GM12878 (cell line): ENCODE measurements around the gene DPPA5. TPM values are rescaled to one million over a fixed set of nuclear protein-coding genes. Genes with fewer than 3 reads are reported as not detected.

Source experiments
- ATF2 ChIP-seq: IDR thresholded peaks from 2 replicates; pipeline ENCODE4 v1.6.1; 2012; ENCODE audit warnings: low read length, inconsistent platforms
- BCL11A ChIP-seq: IDR thresholded peaks from 2 replicates; pipeline ENCODE4 v1.6.1; 2011; ENCODE audit warnings: low read depth, low read length
- BRCA1 ChIP-seq: IDR thresholded peaks from 2 replicates; pipeline ENCODE4 v1.6.1; 2011; ENCODE audit warnings: low read depth, low read length, improper control_type of control experiment
- CBX3 ChIP-seq: fragments of 200-600 bp; sonication (generic); IDR thresholded peaks from 2 replicates; pipeline ENCODE4 v1.6.1; 2016; ENCODE audit warnings: low read depth, borderline replicate concordance
- CEBPB ChIP-seq, 2 experiments: fragments of 150-350 bp in 1 of 2; IDR thresholded peaks; 2 replicates each; pipeline ENCODE4 v1.6.1; 2012 to 2014; ENCODE audit warnings: low read depth in 2 of 2, low read length in 2 of 2, borderline replicate concordance in 1 of 2, inconsistent platforms in 1 of 2
- CHD4 ChIP-seq: fragments of 200-600 bp; sonication (generic); IDR thresholded peaks from 2 replicates; pipeline ENCODE4 v1.6.1; 2016; ENCODE audit warnings: mild to moderate bottlenecking
- CTCF ChIP-seq, 3 experiments: IDR thresholded peaks in 2 of 3; conservative IDR thresholded peaks in 1 of 3; 2 replicates each; pipeline ENCODE4 v1.5.1; 2011; ENCODE audit warnings: low read depth in 3 of 3, low read length in 3 of 3, mild to moderate bottlenecking in 3 of 3, control low read depth in 2 of 3, moderate library complexity in 2 of 3, inconsistent platforms in 1 of 3, mixed read lengths in 1 of 3; ENCODE audit not compliant: control insufficient read depth in 2 of 3, insufficient read depth in 1 of 3; ENCODE audit errors: extremely low read depth in 1 of 3
- DPF2 ChIP-seq: fragments of 450-650 bp; IDR thresholded peaks from 2 replicates; pipeline ENCODE4 v1.6.1; 2017; ENCODE audit warnings: mild to moderate bottlenecking
- E2F4 ChIP-seq: IDR thresholded peaks from 2 replicates; pipeline ENCODE4 v1.6.1; 2012; ENCODE audit warnings: low read depth, low read length, improper control_type of control experiment
- EP300 ChIP-seq, 2 experiments: fragments of 150-350 bp in 1 of 2; IDR thresholded peaks; 2 replicates each; pipeline ENCODE4 v1.6.1; 2011 to 2012; ENCODE audit warnings: low read depth in 2 of 2, low read length in 2 of 2, borderline replicate concordance in 1 of 2, improper control_type of control experiment in 1 of 2, inconsistent platforms in 1 of 2; ENCODE audit not compliant: control insufficient read depth in 1 of 2
- ESRRA ChIP-seq: IDR thresholded peaks from 2 replicates; pipeline ENCODE4 v1.6.1; 2012; ENCODE audit warnings: mild to moderate bottlenecking, low read length, improper control_type of control experiment
- EZH2 ChIP-seq: IDR thresholded peaks from 2 replicates; pipeline ENCODE4 v1.6.1; 2012; ENCODE audit warnings: low read depth, mild to moderate bottlenecking, control low read depth, inconsistent platforms, low read length, borderline replicate concordance; ENCODE audit not compliant: control insufficient read depth
- FOXK2 ChIP-seq: fragments of 450-650 bp; IDR thresholded peaks from 2 replicates; pipeline ENCODE4 v1.6.1; 2017; ENCODE audit warnings: mild to moderate bottlenecking, moderate library complexity
- JUND ChIP-seq: IDR thresholded peaks from 2 replicates; pipeline ENCODE4 v1.6.1; 2012; ENCODE audit warnings: low read depth, mild to moderate bottlenecking, low read length, improper control_type of control experiment, moderate library complexity
- KDM1A ChIP-seq: fragments of 200-600 bp; sonication (generic); IDR thresholded peaks from 2 replicates; pipeline ENCODE4 v1.6.1; 2016; ENCODE audit warnings: borderline replicate concordance
- MAX ChIP-seq: IDR thresholded peaks from 2 replicates; pipeline ENCODE4 v1.6.1; 2012; ENCODE audit warnings: low read depth, low read length, improper control_type of control experiment
- PML ChIP-seq: IDR thresholded peaks from 2 replicates; pipeline ENCODE4 v1.6.1; 2012; ENCODE audit warnings: low read length, inconsistent platforms
- RAD51 ChIP-seq: fragments of 450-650 bp; IDR thresholded peaks from 2 replicates; pipeline ENCODE4 v1.6.1; 2016; ENCODE audit warnings: moderate library complexity, mild to moderate bottlenecking, inconsistent platforms
- RCOR1 ChIP-seq: conservative IDR thresholded peaks from 2 replicates; pipeline ENCODE4 v1.6.1; 2012; ENCODE audit warnings: low read depth, low read length, improper control_type of control experiment
- RELA ChIP-seq: fragments of 450-650 bp; IDR thresholded peaks from 2 replicates; pipeline ENCODE4 v1.8.0; 2014; ENCODE audit warnings: borderline replicate concordance; ENCODE audit not compliant: partially characterized antibody
- SMAD1 ChIP-seq: fragments of 450-650 bp; IDR thresholded peaks from 2 replicates; pipeline ENCODE4 v1.6.1; 2018; ENCODE audit warnings: mild to moderate bottlenecking, low read depth; ENCODE audit not compliant: partially characterized antibody
- SMAD5 ChIP-seq: IDR thresholded peaks from 2 replicates; pipeline ENCODE4 v1.6.1; 2016; ENCODE audit warnings: antibody characterized with exemption, low read depth
- SREBF1 ChIP-seq: IDR thresholded peaks from 2 replicates; pipeline ENCODE4 v1.6.1; 2012; ENCODE audit warnings: mild to moderate bottlenecking, low read length
- SREBF2 ChIP-seq: IDR thresholded peaks from 2 replicates; pipeline ENCODE4 v1.6.1; 2012; ENCODE audit warnings: mild to moderate bottlenecking, low read length
- USF1 ChIP-seq: IDR thresholded peaks from 2 replicates; pipeline ENCODE4 v1.6.1; 2011; ENCODE audit warnings: borderline replicate concordance, low read depth, mild to moderate bottlenecking, moderate library complexity, mixed read lengths, low read length; ENCODE audit not compliant: insufficient read depth; ENCODE audit errors: extremely low read length
- ZNF384 ChIP-seq: IDR thresholded peaks from 2 replicates; pipeline ENCODE4 v1.6.1; 2012; ENCODE audit warnings: low read depth, mild to moderate bottlenecking, low read length, improper control_type of control experiment, borderline replicate concordance
- polyA plus RNA-seq, 11 experiments: library from polyadenylated mRNA; depleted of rRNA in 4 of 11; unstranded in 6 of 11; stranded (reverse) in 5 of 11; fragments of >200 nt; fragmentation: Nextera tagmentation in 4 of 11; fragmentation: Illumina TruSeq in 1 of 11; extraction: Ambion mirVana in 4 of 11; extraction: Trizol in 1 of 11; gene quantifications; 1 replicate in 1 of 11; 2 replicates in 10 of 11; pipeline versions ENCODE4 v1.2.1 to v1.2.3, GENCODE V29; 2011 to 2016; ENCODE audit warnings: inconsistent platforms in 2 of 11, missing spikeins in 2 of 11, low read depth in 1 of 11
- total RNA-seq, 4 experiments: library from RNA; depleted of rRNA in 3 of 4; stranded (reverse); fragments of >200 nt in 3 of 4; fragmentation: Illumina TruSeq in 1 of 4; extraction: Trizol in 1 of 4; gene quantifications; 2 replicates each; pipeline versions ENCODE4 v1.2.1 to v1.2.3, GENCODE V29; 2013 to 2021

DPPA5 gene
- total and polyA plus RNA-seq, 10 of the 15 experiments (the other 5 are each of a cell fraction or from before 2014, with no cell fraction given): not detected

GRCh38 chr6:73309785-73310502 is 44.1 kb downstream of the DPPA5 start (continued):
- TF ChIP-seq EP300 (IDR thresholded peaks at IDR 0.05; ENCODE audit: borderline replicate concordance in 1 of 2, control insufficient read depth in 1 of 2, low read depth in 2 of 2, low read length in 2 of 2): no peak
- no peak for TF ChIP-seq CEBPB (IDR thresholded peaks at IDR 0.05; ENCODE audit: borderline replicate concordance in 1 of 2, low read depth in 2 of 2, low read length in 2 of 2)
- TF ChIP-seq RAD51: no peak
- no peak for TF ChIP-seq USF1
- no peak for TF ChIP-seq CHD4
- TF ChIP-seq RCOR1: no peak
- TF ChIP-seq JUND: no peak
- no peak for TF ChIP-seq EZH2
- TF ChIP-seq CBX3: no peak
- no peak for TF ChIP-seq FOXK2
- TF ChIP-seq PML: peak; percentile 78; the same call in 1 of the 2 replicates
- 0 out of 2 replicates have a peak, but pooled peaks have one; percentile 30 for TF ChIP-seq DPF2
- TF ChIP-seq MAX: no peak; the same call in 1 of the 2 replicates
- 0 out of 2 replicates have a peak, but pooled peaks have one; percentile 4 for TF ChIP-seq BCL11A
- TF ChIP-seq RELA: no peak
- 0 out of 2 replicates have a peak, but pooled peaks have one; percentile 16 for TF ChIP-seq E2F4
- no peak for TF ChIP-seq KDM1A
- no peak for TF ChIP-seq SREBF1
- TF ChIP-seq SREBF2: no peak
- no peak; the same call in 1 of the 2 replicates for TF ChIP-seq SMAD5
- TF ChIP-seq ZNF384: no peak
- no peak for TF ChIP-seq SMAD1
- peak; percentile 61 to 78 (median 66) for TF ChIP-seq CTCF (IDR thresholded peaks at IDR 0.05 in 2 of 3, conservative IDR thresholded peaks at IDR 0.05 in 1 of 3; ENCODE audit: control insufficient read depth in 2 of 3, extremely low read depth in 1 of 3, insufficient read depth in 1 of 3, low read depth in 3 of 3, low read length in 3 of 3)
- no peak for TF ChIP-seq ATF2
- no peak for TF ChIP-seq BRCA1
- TF ChIP-seq ESRRA: no peak
